IMR-90 (cell line): Measurements from ENCODE around the gene ARMC5. TPM values are rescaled to one million over a fixed set of nuclear protein-coding genes. Genes with fewer than 3 reads are reported as not detected.

ENCODE experiments used
- ATAC-seq: fragments of 200-7000 bp; cut with Tn5 transposase; 2 replicates; pipeline ENCODE4 v1.9.1; 2020; ENCODE audit warnings: low read depth, mild to moderate bottlenecking, moderate library complexity
- BruUV-seq: library from RNA; stranded (reverse); fragments of 400-500 nt; replicated peaks from 2 replicates; lab custom pipeline; 2021; lab: Mats Ljungman, UMichigan
- CTCF ChIA-PET: fragments of 300-600 bp; formaldehyde crosslinking; extraction: SDS; loops from one replicate; lab custom pipeline; 2021; ENCODE audit warnings: antibody characterized with exemption; lab: Yijun Ruan, JAX
- POLR2A ChIA-PET: fragments of 300-600 bp; sonication (Branson Sonifier 250); formaldehyde crosslinking; loops from one replicate; lab custom pipeline; 2022; ENCODE audit warnings: antibody characterized with exemption; ENCODE audit not compliant: unreplicated experiment; lab: Charles Lee
- DNase-seq: peaks from one replicate; pipeline ENCODE4 v3.0.0; 2013
- H2AFZ ChIP-seq: replicated peaks from 2 replicates; pipeline ENCODE3; 2013; ENCODE audit warnings: low read length, mild to moderate bottlenecking; ENCODE audit not compliant: poor library complexity
- H2AK5ac ChIP-seq: 2 replicates; pipeline ENCODE4 v1.6.1; 2013; ENCODE audit warnings: low read depth, low read length, inconsistent platforms
- H2AK9ac ChIP-seq: replicated peaks from 2 replicates; pipeline ENCODE3; 2013; ENCODE audit warnings: mild to moderate bottlenecking, low read depth, low read length, moderate library complexity; ENCODE audit not compliant: poor library complexity
- H2BK120ac ChIP-seq: 2 replicates; pipeline ENCODE4 v1.6.1; 2013; ENCODE audit warnings: low read depth, low read length, inconsistent platforms
- H2BK15ac ChIP-seq: 3 replicates; pipeline ENCODE4 v1.6.1; 2013; ENCODE audit warnings: low read depth, low read length, inconsistent platforms
- H2BK20ac ChIP-seq: 2 replicates; pipeline ENCODE4 v1.6.1; 2013; ENCODE audit warnings: low read depth, mild to moderate bottlenecking, inconsistent platforms, low read length, moderate library complexity
- H2BK5ac ChIP-seq: 2 replicates; pipeline ENCODE4 v1.6.1; 2013; ENCODE audit warnings: mild to moderate bottlenecking, low read depth, low read length, inconsistent platforms; ENCODE audit not compliant: poor library complexity, severe bottlenecking
- H3K14ac ChIP-seq: replicated peaks from 2 replicates; pipeline ENCODE4 v1.6.1; 2013; ENCODE audit warnings: low read depth, low read length, inconsistent platforms
- H3K18ac ChIP-seq: 2 replicates; pipeline ENCODE4 v1.6.1; 2013; ENCODE audit warnings: low read depth, low read length, control low read depth
- H3K23ac ChIP-seq: 2 replicates; pipeline ENCODE4 v1.6.1; 2013; ENCODE audit warnings: low read depth, low read length, inconsistent platforms
- H3K27ac ChIP-seq: 2 replicates; pipeline ENCODE4 v1.5.1; 2013; ENCODE audit warnings: mild to moderate bottlenecking, control low read depth, low read length; ENCODE audit not compliant: insufficient read depth
- H3K27me3 ChIP-seq: 2 replicates; pipeline ENCODE4 v1.6.1; 2013; ENCODE audit warnings: low read length; ENCODE audit not compliant: control insufficient read depth, insufficient read depth
- H3K36me3 ChIP-seq: 2 replicates; pipeline ENCODE4 v1.6.1; 2013; ENCODE audit warnings: low read length, mixed read lengths; ENCODE audit not compliant: control insufficient read depth, insufficient read depth
- H3K4ac ChIP-seq: 2 replicates; pipeline ENCODE4 v1.6.1; 2013; ENCODE audit warnings: low read depth, low read length, inconsistent platforms
- H3K4me1 ChIP-seq: 2 replicates; pipeline ENCODE4 v1.6.1; 2013; ENCODE audit warnings: low read length, mixed read lengths; ENCODE audit not compliant: control insufficient read depth, insufficient read depth
- H3K4me2 ChIP-seq: 2 replicates; pipeline ENCODE4 v1.6.1; 2013; ENCODE audit warnings: low read depth, mild to moderate bottlenecking, control low read depth, low read length, moderate library complexity
- H3K4me3 ChIP-seq: 2 replicates; pipeline ENCODE4 v1.5.1; 2013; ENCODE audit warnings: low read depth, mild to moderate bottlenecking, control low read depth, low read length, moderate library complexity; ENCODE audit not compliant: insufficient read depth
- H3K56ac ChIP-seq: 2 replicates; pipeline ENCODE4 v1.6.1; 2013; ENCODE audit warnings: low read length, inconsistent platforms; ENCODE audit not compliant: insufficient read depth; ENCODE audit errors: extremely low read depth
- H3K79me1 ChIP-seq, 2 experiments: 2 replicates each; pipeline ENCODE4 v1.6.1; 2013; ENCODE audit warnings: low read length in 2 of 2, inconsistent platforms in 1 of 2, low read depth in 1 of 2
- H3K9ac ChIP-seq: 2 replicates; pipeline ENCODE4 v1.6.1; 2013; ENCODE audit warnings: low read depth, low read length, control low read depth
- H3K9me1 ChIP-seq: 2 replicates; pipeline ENCODE4 v1.6.1; 2013; ENCODE audit warnings: low read length, inconsistent platforms; ENCODE audit not compliant: insufficient read depth
- H3K9me3 ChIP-seq: 2 replicates; pipeline ENCODE4 v1.6.1; 2013; ENCODE audit warnings: low read length; ENCODE audit not compliant: control insufficient read depth, insufficient read depth
- H4K20me1 ChIP-seq: 2 replicates; pipeline ENCODE4 v1.6.1; 2013; ENCODE audit warnings: low read length, inconsistent platforms; ENCODE audit not compliant: insufficient read depth
- H4K5ac ChIP-seq: 2 replicates; pipeline ENCODE4 v1.6.1; 2013; ENCODE audit warnings: mild to moderate bottlenecking, low read depth, low read length, control low read depth
- H4K8ac ChIP-seq, 2 experiments: 2 replicates each; pipeline ENCODE4 v1.6.1; 2013; ENCODE audit warnings: low read depth in 2 of 2, low read length in 2 of 2, control low read depth in 1 of 2, inconsistent platforms in 1 of 2
- H4K91ac ChIP-seq: 2 replicates; pipeline ENCODE4 v1.6.1; 2013; ENCODE audit warnings: low read depth, low read length, inconsistent platforms; ENCODE audit not compliant: insufficient read depth
- SMC3 ChIP-seq: fragments of 150-350 bp; IDR thresholded peaks from 2 replicates; pipeline ENCODE4 v1.6.1; 2016; ENCODE audit warnings: low read depth, mild to moderate bottlenecking, antibody characterized with exemption, low read length, moderate library complexity
- WGBS, 2 experiments: methylation state at CpG; one replicate each; pipeline versions ENCODE4 v1.1.5 to v1.1.7; 2013; ENCODE audit warnings: missing lambda C conversion rate in 2 of 2; ENCODE audit not compliant: insufficient read length in 1 of 2; ENCODE audit errors: extremely low coverage in 2 of 2; 5-methylcytosine and 5-hydroxymethylcytosine counted together
- dilution Hi-C: fragments of 300-500 bp; cut with HindIII; formaldehyde crosslinking; loops from one replicate; pipeline ENCODE4 v1.14.3; 2018; ENCODE audit warnings: low sequenced_read_pairs; ENCODE audit not compliant: unreplicated experiment
- in situ Hi-C: fragments of 300-500 bp; cut with MboI; formaldehyde crosslinking; loops from 3 replicates; pipeline ENCODE4 v1.14.3; 2019; ENCODE audit warnings: low sequenced_read_pairs, inconsistent platforms, mixed read lengths
- intact Hi-C: fragments of 100-400 bp; cut with micrococcal nuclease; formaldehyde crosslinking; loops from 2 replicates; pipeline ENCODE4 v1.10.0; 2022
- polyA plus RNA-seq, 3 experiments: library from polyadenylated mRNA; depleted of rRNA; stranded (reverse); fragments of >200 nt; gene quantifications; 2 replicates each; pipeline ENCODE4 v1.2.3, GENCODE V29; 2012; ENCODE audit warnings: low replicate concordance in 1 of 3
- total RNA-seq: library from RNA; depleted of rRNA; stranded (reverse); fragments of >200 nt; gene quantifications from 2 replicates; pipeline ENCODE4 v1.2.3, GENCODE V29; 2012

ARMC5 gene
- total and polyA plus RNA-seq, 2 of the 4 experiments (the other 2 are of a cell fraction), result 2.3 to 7.5 TPM

GRCh38 chr16:31429796-31430195, 29.5 kb upstream of the ARMC5 start:
- H4K5ac ChIP-seq, result no peak overlapping the region
- CTCF ChIA-PET, result no interaction called here

More at GRCh38 chr16:31429796-31430195, 29.5 kb upstream of the ARMC5 start:
- Histone ChIP-seq H3K18ac (no peak overlapping the region), H3K9ac (no peak overlapping the region), H3K9me3 (no peaks in the 10 kb centered on the region; the same call in 1 of the 2 replicates), H3K14ac (no peak overlapping the region), H2AK5ac (no peak overlapping the region), H2BK20ac (no peak overlapping the region), H2BK15ac (no peak overlapping the region), H3K56ac (no peak overlapping the region), H4K8ac (no peak overlapping the region), H3K27me3 (peaks cover 24% of the 10 kb centered on the region), H2BK5ac (no peak overlapping the region), H3K4me2 (no peak overlapping the region), H2AFZ (no peak overlapping the region), H3K36me3 (no peaks in the 10 kb centered on the region), H3K9me1 (no peaks in the 10 kb centered on the region), H4K20me1 (no peaks in the 10 kb centered on the region), H2AK9ac (no peak overlapping the region), H3K4me1 (no peaks in the 10 kb centered on the region), H3K23ac (no peak overlapping the region), H4K91ac (no peak overlapping the region), H3K27ac (no peak overlapping the region), H3K4me3 (no peak overlapping the region), H2BK120ac (no peak overlapping the region), H3K4ac (no peak overlapping the region), H3K79me1 (no peaks in the 10 kb centered on the region)
- DNase-seq (no peak), ATAC-seq (no peak)
- dilution Hi-C loops (no loop called here), intact Hi-C loops (no loop called here), in situ Hi-C loops (no loop called here)
- no TSS peak for BruUV-seq
- POLR2A ChIA-PET, result no interaction called here
- TF ChIP-seq SMC3, result no peak
- WGBS, 2 experiments, result no CpG with 5 or more reads among the region's 3 CpGs
